K562 (cell line): ENCODE results near the gene TRIM75. TPM values are rescaled to one million over a fixed set of nuclear protein-coding genes. Genes with fewer than 3 reads are reported as not detected.

Experiments
- ATAC-seq: fragments of 200-7000 bp; cut with Tn5 transposase; 3 replicates; pipeline ENCODE4 v1.9.1; 2020; ENCODE audit warnings: moderate library complexity
- BruUV-seq: library from RNA; stranded (reverse); fragments of 400-500 nt; replicated peaks from 2 replicates; lab custom pipeline; 2021; lab: Mats Ljungman, UMichigan
- CTCF ChIA-PET: fragments of 300-600 bp; formaldehyde crosslinking; extraction: SDS; loops from one replicate; lab custom pipeline; 2021; ENCODE audit warnings: low intra/inter-chr PET ratio; lab: Yijun Ruan, JAX
- POLR2A ChIA-PET: fragments of 300-600, 350-650 bp; sonication (Branson Sonifier 250); formaldehyde crosslinking; extraction: SDS; loops from one replicate; lab custom pipeline; 2021; ENCODE audit warnings: antibody characterized with exemption, inconsistent platforms; lab: Yijun Ruan, JAX
- DNase-seq, 4 experiments: peaks; one replicate each; pipeline versions ENCODE4 v3.0.0 to v3.0.0-alpha.2; 2011 to 2018; ENCODE audit warnings: low spot score in 3 of 4, mixed read lengths in 3 of 4; ENCODE audit errors: extremely low read depth in 1 of 4
- FAIRE-seq: peaks from 2 replicates; lab custom pipeline; 2011; peaks lifted over from hg19 to GRCh38; lab: Jason Lieb, UNC
- H2AFZ ChIP-seq: 2 replicates; pipeline ENCODE4 v1.6.0; 2011; ENCODE audit warnings: low read depth, low read length, control low read depth, inconsistent platforms
- H3K27ac ChIP-seq: fragments of 200-600 bp; 3 replicates; pipeline ENCODE4 v1.8.0; 2011; ENCODE audit warnings: low read depth, mild to moderate bottlenecking, control low read depth, inconsistent platforms, low read length, moderate library complexity, mixed read lengths; ENCODE audit errors: extremely low read depth
- H3K27me3 ChIP-seq, 2 experiments: fragments of 300-600 bp in 1 of 2; 2 replicates in 1 of 2; 3 replicates in 1 of 2; pipeline versions ENCODE4 v1.6.0 to v1.8.0; 2011; ENCODE audit warnings: inconsistent platforms in 2 of 2, low read length in 2 of 2, mild to moderate bottlenecking in 1 of 2, mixed read lengths in 1 of 2, moderate library complexity in 1 of 2; ENCODE audit not compliant: control insufficient read depth in 2 of 2, insufficient read depth in 2 of 2
- H3K36me3 ChIP-seq: fragments of 300-600 bp; 3 replicates; pipeline ENCODE4 v1.8.0; 2011; ENCODE audit warnings: mild to moderate bottlenecking, low read length, inconsistent platforms; ENCODE audit not compliant: control insufficient read depth, insufficient read depth
- H3K4me1 ChIP-seq, 2 experiments: fragments of 200-600 bp in 1 of 2; replicated peaks in 1 of 2; 2 replicates in 1 of 2; 3 replicates in 1 of 2; pipeline versions ENCODE4 v1.5.1 to v1.8.0; 2011; ENCODE audit warnings: inconsistent platforms in 2 of 2, low read length in 2 of 2, mild to moderate bottlenecking in 1 of 2, mixed read lengths in 1 of 2, moderate library complexity in 1 of 2; ENCODE audit not compliant: control insufficient read depth in 2 of 2, insufficient read depth in 2 of 2
- H3K4me2 ChIP-seq: 2 replicates; pipeline ENCODE4 v1.6.1; 2011; ENCODE audit warnings: low read length, control low read depth, inconsistent platforms, mixed read lengths; ENCODE audit not compliant: insufficient read depth
- H3K4me3 ChIP-seq: fragments of 200-600 bp; sonication (generic), shearing (Covaris generic); 2 replicates; pipeline ENCODE4 v1.5.1; 2016; ENCODE audit warnings: control low read depth, inconsistent platforms
- H3K79me2 ChIP-seq: fragments of 200-600 bp; 3 replicates; pipeline ENCODE4 v1.8.0; 2011; ENCODE audit warnings: low read length, inconsistent platforms; ENCODE audit not compliant: control insufficient read depth, insufficient read depth
- H3K9ac ChIP-seq, 2 experiments: 2 replicates each; pipeline versions ENCODE4 v1.6.0 to v1.6.1; 2011; ENCODE audit warnings: low read depth in 2 of 2, low read length in 2 of 2, control low read depth in 1 of 2, inconsistent platforms in 1 of 2, mild to moderate bottlenecking in 1 of 2, mixed read lengths in 1 of 2; ENCODE audit not compliant: insufficient read depth in 1 of 2
- H3K9me1 ChIP-seq: one replicate; pipeline ENCODE4 v1.6.0; 2011; ENCODE audit warnings: inconsistent platforms, mild to moderate bottlenecking, low read length, moderate library complexity; ENCODE audit not compliant: control insufficient read depth, insufficient read depth
- H3K9me3 ChIP-seq: replicated peaks from 2 replicates; pipeline ENCODE4 v1.5.1; 2011; ENCODE audit warnings: low read depth, low read length, inconsistent platforms; ENCODE audit not compliant: control insufficient read depth, insufficient read depth
- H4K20me1 ChIP-seq: replicated peaks from 2 replicates; pipeline ENCODE4 v1.6.1; 2011; ENCODE audit warnings: low read length, inconsistent platforms, mixed read lengths; ENCODE audit not compliant: control insufficient read depth, insufficient read depth
- CEBPG ChIP-seq, 3 experiments: fragments of 200-800 bp in 1 of 3; sonication (Bioruptor generic) in 1 of 3; sonication (generic) in 1 of 3; formaldehyde crosslinking in 1 of 3; IDR thresholded peaks in 2 of 3; conservative IDR thresholded peaks in 1 of 3; 2 replicates each; pipeline versions ENCODE4 v1.6.1 to v1.8.0; 2016 to 2022; ENCODE audit warnings: missing compliant biosample characterization in 2 of 3, missing genetic modification characterization in 2 of 3, mild to moderate bottlenecking in 1 of 3, missing genetic modification reagents in 1 of 3
- HNRNPH1 ChIP-seq: fragments of 200-400 bp; formaldehyde crosslinking; optimal IDR thresholded peaks from 2 replicates; pipeline ENCODE3; 2017; ENCODE audit warnings: low read depth, mild to moderate bottlenecking, low read length, moderate library complexity
- KDM1A ChIP-seq, 2 experiments: fragments of 450-650 bp; IDR thresholded peaks; 2 replicates each; pipeline ENCODE4 v1.6.1; 2016; ENCODE audit warnings: mild to moderate bottlenecking in 2 of 2
- NFIC ChIP-seq: fragments of 450-650 bp; IDR thresholded peaks from 2 replicates; pipeline ENCODE4 v1.6.1; 2017; ENCODE audit warnings: mild to moderate bottlenecking, inconsistent platforms
- TSC22D4 ChIP-seq: fragments of 450-650 bp; IDR thresholded peaks from 2 replicates; pipeline ENCODE4 v1.6.1; 2016; ENCODE audit warnings: missing genetic modification characterization, missing biosample characterization, control low read depth
- ZFP30 ChIP-seq: fragments of 250-450 bp; sonication (Bioruptor Pico); IDR thresholded peaks from 2 replicates; pipeline ENCODE4 v1.8.0; 2022; ENCODE audit warnings: moderate library complexity, mild to moderate bottlenecking, inconsistent platforms, borderline replicate concordance
- ZNF444 ChIP-seq: fragments of 250-450 bp; sonication (Bioruptor Pico); IDR thresholded peaks from 2 replicates; pipeline ENCODE4 v1.4.0; 2020; ENCODE audit warnings: mild to moderate bottlenecking, moderate library complexity
- WGBS: fragments of 100-300 bp; shearing (Covaris generic); methylation state at CpG from one replicate; pipeline ENCODE4 v1.1.6; 2016; ENCODE audit warnings: low coverage, mixed read lengths; ENCODE audit not compliant: insufficient coverage; ENCODE audit errors: missing lambda C conversion rate; 5-methylcytosine and 5-hydroxymethylcytosine counted together
- in situ Hi-C: fragments of 300-500 bp; cut with MboI; formaldehyde crosslinking; loops from 4 replicates; pipeline ENCODE4 v1.15.0; 2018; ENCODE audit warnings: inconsistent platforms, mixed read lengths
- intact Hi-C: fragments of 100-400 bp; cut with micrococcal nuclease; formaldehyde crosslinking; loops from 2 replicates; pipeline ENCODE4 v1.14.2; 2022
- polyA plus RNA-seq, 8 experiments: library from polyadenylated mRNA; depleted of rRNA in 4 of 8; stranded (reverse) in 5 of 8; unstranded in 3 of 8; fragments of >200 nt; fragmentation: Nextera tagmentation in 2 of 8; fragmentation: Illumina TruSeq in 1 of 8; extraction: Ambion mirVana in 2 of 8; extraction: Trizol in 1 of 8; gene quantifications; 2 replicates each; pipeline versions ENCODE4 v1.2.1 to v1.2.3, GENCODE V29; 2011 to 2014; ENCODE audit warnings: inconsistent platforms in 1 of 8, missing spikeins in 1 of 8
- total RNA-seq, 7 experiments: library from RNA; depleted of rRNA in 6 of 7; stranded (reverse); fragments of >200 nt in 6 of 7; fragmentation: Illumina TruSeq in 2 of 7; extraction: Trizol in 2 of 7; gene quantifications; 2 replicates each; pipeline versions ENCODE4 v1.2.1 to v1.2.3, GENCODE V29; 2011 to 2021; ENCODE audit warnings: low replicate concordance in 1 of 7

Gene TRIM75
- total and polyA plus RNA-seq, 9 of the 15 experiments (the other 6 are each of a cell fraction or from before 2014, with no cell fraction given) = not detected

GRCh38 chr4:165009493-165010227 lies 44.0 kb upstream of the TRIM75 start:
- DNase-seq (no peak), FAIRE-seq (no peak), ATAC-seq (no peak)
- no peaks in the 10 kb centered on the region for H3K9me1 ChIP-seq
- intact Hi-C loops = no loop called here
- no peaks in the 10 kb centered on the region for H3K9me3 ChIP-seq
- BruUV-seq = no TSS peak
- TF ChIP-seq TSC22D4 (tag) = no peak
- TF ChIP-seq ZFP30 (CRISPR knock-in tag) = no peak
- no peak for TF ChIP-seq ZNF444
- no peak for TF ChIP-seq KDM1A (IDR thresholded peaks at IDR 0.05)
- no peak for TF ChIP-seq CEBPG (CRISPR knock-in tag; IDR thresholded peaks at IDR 0.05)
- TF ChIP-seq CEBPG (tag; conservative IDR thresholded peaks at IDR 0.05 in 1 of 2, IDR thresholded peaks at IDR 0.05 in 1 of 2) = no peak
- TF ChIP-seq HNRNPH1 = no peak
- TF ChIP-seq NFIC = no peak
- POLR2A ChIA-PET = interaction anchor here (0.7 to 0.8 kb wide), 2 partner anchors 50 to 899 kb away, joined by 3 read pairs; no protein-coding TSS in a partner anchor
- no peaks in the 10 kb centered on the region for H3K79me2 ChIP-seq
- H3K36me3 ChIP-seq = no peaks in the 10 kb centered on the region
- no peak overlapping the region for H3K27ac ChIP-seq
- CTCF ChIA-PET = no interaction called here
- no peak overlapping the region for H3K4me3 ChIP-seq
- in situ Hi-C loops = no loop called here
- H3K27me3 ChIP-seq = peaks cover 11 to 54% of the 10 kb centered on the region in 2 experiments
- no peaks in the 10 kb centered on the region for H3K4me1 ChIP-seq
- H4K20me1 ChIP-seq = no peaks in the 10 kb centered on the region
- no peak overlapping the region for H3K9ac ChIP-seq
- 4% methylated on average over 5 of the region's 5 CpGs for WGBS
- H3K4me2 ChIP-seq = no peak overlapping the region
- no peak overlapping the region for H2AFZ ChIP-seq
